ENCODE results near the gene PRRT4. TPM values are rescaled to one million over a fixed set of nuclear protein-coding genes. Genes with fewer than 3 reads are reported as not detected.

Gene PRRT4
- total and polyA plus RNA-seq, 2 of the 4 experiments (the other 2 are of a cell fraction) = not detected

DNA sequence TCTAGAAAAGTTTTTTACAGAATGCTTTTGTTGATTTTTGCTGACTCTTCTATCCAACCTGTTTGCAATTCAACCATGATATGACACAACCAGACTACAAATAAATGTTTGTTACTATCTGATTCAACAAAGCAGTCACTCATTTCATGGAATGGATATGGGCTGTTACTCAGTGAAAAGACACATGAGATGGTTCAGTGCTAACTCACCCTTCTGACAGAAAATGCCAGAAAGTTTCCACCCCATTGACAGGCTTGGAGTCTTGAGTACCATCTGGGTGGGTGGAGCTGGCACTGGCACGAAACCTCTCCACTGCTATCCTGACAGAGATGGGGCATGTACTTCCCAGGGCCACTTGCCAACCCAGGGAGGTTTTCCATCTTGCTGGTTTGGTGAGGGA, 57.3 kb downstream of the PRRT4 start:
- H2BK20ac ChIP-seq (ENCODE audit: low read depth, low read length) = no peak overlapping the region
- H2BK120ac ChIP-seq (ENCODE audit: low read depth, low read length) = no peak overlapping the region
- ChIA-PET CTCF (no interaction called here), POLR2A (ENCODE audit: unreplicated experiment) (no interaction called here)
- peaks cover 5% of the 10 kb centered on the region; the same call in 1 of the 2 replicates for H3K9me1 ChIP-seq (ENCODE audit: insufficient read depth, low read length)
- no peak overlapping the region for H2BK15ac ChIP-seq (ENCODE audit: low read depth, low read length)
- H3K18ac ChIP-seq (ENCODE audit: low read depth, low read length) = no peak overlapping the region
- H4K20me1 ChIP-seq (ENCODE audit: insufficient read depth, low read length) = no peaks in the 10 kb centered on the region
- no peak overlapping the region for H3K4ac ChIP-seq (ENCODE audit: low read depth, low read length)
- no peak overlapping the region for H4K91ac ChIP-seq (ENCODE audit: insufficient read depth, low read depth, low read length)
- no peak overlapping the region for H3K9ac ChIP-seq (ENCODE audit: low read depth, low read length)
- no peak overlapping the region for H4K5ac ChIP-seq (ENCODE audit: low read depth, low read length)
- DNase-seq (no peak), ATAC-seq (ENCODE audit: low read depth) (no peak)
- H3K14ac ChIP-seq (replicated peaks; ENCODE audit: low read depth, low read length) = no peak overlapping the region
- H2BK5ac ChIP-seq (ENCODE audit: low read depth, low read length, poor library complexity, severe bottlenecking) = no peak overlapping the region
- BruUV-seq (replicated peaks) = no TSS peak
- H4K8ac ChIP-seq (ENCODE audit: low read depth in 2 of 2, low read length in 2 of 2) = no peak overlapping the region
- no peaks in the 10 kb centered on the region; a peak in 2 of 4 replicates for H3K79me1 ChIP-seq (ENCODE audit: low read depth in 1 of 2, low read length in 2 of 2)
- no peaks in the 10 kb centered on the region for H3K27me3 ChIP-seq (ENCODE audit: control insufficient read depth, insufficient read depth, low read length)
- H3K23ac ChIP-seq (ENCODE audit: low read depth, low read length) = no peak overlapping the region
- no peak overlapping the region for H2AFZ ChIP-seq (replicated peaks; ENCODE audit: low read length, poor library complexity)
- TF ChIP-seq FOS (IDR thresholded peaks at IDR 0.05; ENCODE audit: low read depth, low read length) = no peak
- no peak for TF ChIP-seq BHLHE40 (IDR thresholded peaks at IDR 0.05; ENCODE audit: low read depth, low read length)
- TF ChIP-seq, protein P1, sequence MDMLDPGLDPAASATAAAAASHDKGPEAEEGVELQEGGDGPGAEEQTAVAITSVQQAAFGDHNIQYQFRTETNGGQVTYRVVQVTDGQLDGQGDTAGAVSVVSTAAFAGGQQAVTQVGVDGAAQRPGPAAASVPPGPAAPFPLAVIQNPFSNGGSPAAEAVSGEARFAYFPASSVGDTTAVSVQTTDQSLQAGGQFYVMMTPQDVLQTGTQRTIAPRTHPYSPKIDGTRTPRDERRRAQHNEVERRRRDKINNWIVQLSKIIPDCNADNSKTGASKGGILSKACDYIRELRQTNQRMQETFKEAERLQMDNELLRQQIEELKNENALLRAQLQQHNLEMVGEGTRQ (IDR thresholded peaks at IDR 0.05; ENCODE audit: low read depth, low read length) = no peak
- no peak for TF ChIP-seq NFE2L2 (IDR thresholded peaks at IDR 0.05; ENCODE audit: low read depth, low read length)
- TF ChIP-seq MXI1 (IDR thresholded peaks at IDR 0.05; ENCODE audit: borderline replicate concordance, low read depth, low read length) = no peak
- TF ChIP-seq, protein P2, sequence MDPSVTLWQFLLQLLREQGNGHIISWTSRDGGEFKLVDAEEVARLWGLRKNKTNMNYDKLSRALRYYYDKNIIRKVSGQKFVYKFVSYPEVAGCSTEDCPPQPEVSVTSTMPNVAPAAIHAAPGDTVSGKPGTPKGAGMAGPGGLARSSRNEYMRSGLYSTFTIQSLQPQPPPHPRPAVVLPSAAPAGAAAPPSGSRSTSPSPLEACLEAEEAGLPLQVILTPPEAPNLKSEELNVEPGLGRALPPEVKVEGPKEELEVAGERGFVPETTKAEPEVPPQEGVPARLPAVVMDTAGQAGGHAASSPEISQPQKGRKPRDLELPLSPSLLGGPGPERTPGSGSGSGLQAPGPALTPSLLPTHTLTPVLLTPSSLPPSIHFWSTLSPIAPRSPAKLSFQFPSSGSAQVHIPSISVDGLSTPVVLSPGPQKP (IDR thresholded peaks at IDR 0.05; ENCODE audit: borderline replicate concordance, low read depth, low read length) = no peak
- TF ChIP-seq RAD21 (IDR thresholded peaks at IDR 0.05; ENCODE audit: low read length) = no peak
- no peak for TF ChIP-seq RFX5 (IDR thresholded peaks at IDR 0.05; ENCODE audit: low read depth, low read length)
- TF ChIP-seq, protein P3, sequence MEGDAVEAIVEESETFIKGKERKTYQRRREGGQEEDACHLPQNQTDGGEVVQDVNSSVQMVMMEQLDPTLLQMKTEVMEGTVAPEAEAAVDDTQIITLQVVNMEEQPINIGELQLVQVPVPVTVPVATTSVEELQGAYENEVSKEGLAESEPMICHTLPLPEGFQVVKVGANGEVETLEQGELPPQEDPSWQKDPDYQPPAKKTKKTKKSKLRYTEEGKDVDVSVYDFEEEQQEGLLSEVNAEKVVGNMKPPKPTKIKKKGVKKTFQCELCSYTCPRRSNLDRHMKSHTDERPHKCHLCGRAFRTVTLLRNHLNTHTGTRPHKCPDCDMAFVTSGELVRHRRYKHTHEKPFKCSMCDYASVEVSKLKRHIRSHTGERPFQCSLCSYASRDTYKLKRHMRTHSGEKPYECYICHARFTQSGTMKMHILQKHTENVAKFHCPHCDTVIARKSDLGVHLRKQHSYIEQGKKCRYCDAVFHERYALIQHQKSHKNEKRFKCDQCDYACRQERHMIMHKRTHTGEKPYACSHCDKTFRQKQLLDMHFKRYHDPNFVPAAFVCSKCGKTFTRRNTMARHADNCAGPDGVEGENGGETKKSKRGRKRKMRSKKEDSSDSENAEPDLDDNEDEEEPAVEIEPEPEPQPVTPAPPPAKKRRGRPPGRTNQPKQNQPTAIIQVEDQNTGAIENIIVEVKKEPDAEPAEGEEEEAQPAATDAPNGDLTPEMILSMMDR (conservative IDR thresholded peaks at IDR 0.05; ENCODE audit: low read depth, low read length) = no peak
- TF ChIP-seq SMC3 (IDR thresholded peaks at IDR 0.05; ENCODE audit: low read depth, low read length) = no peak
- no peak for TF ChIP-seq MAZ (IDR thresholded peaks at IDR 0.05; ENCODE audit: borderline replicate concordance, low read depth, low read length)
- no peak for TF ChIP-seq RCOR1 (IDR thresholded peaks at IDR 0.05; ENCODE audit: insufficient replicate concordance, low read length)
- no peak for TF ChIP-seq CEBPB (IDR thresholded peaks at IDR 0.05; ENCODE audit: low read depth, low read length)
- no peak for TF ChIP-seq CHD1 (IDR thresholded peaks at IDR 0.05; ENCODE audit: low read depth, low read length)
- TF ChIP-seq POLR2A (IDR thresholded peaks at IDR 0.05; ENCODE audit: low read depth, low read length) = no peak
- H3K4me1 ChIP-seq (ENCODE audit: control insufficient read depth, insufficient read depth, low read length) = no peaks in the 10 kb centered on the region
- intact Hi-C loops (cut with micrococcal nuclease) (no loop called here), dilution Hi-C loops (cut with HindIII; ENCODE audit: low sequenced_read_pairs, unreplicated experiment) (no loop called here), in situ Hi-C loops (cut with MboI; ENCODE audit: low sequenced_read_pairs) (no loop called here)
- no CpG with 5 or more reads among the region's 1 CpG for WGBS, 2 experiments (ENCODE audit: extremely low coverage in 2 of 2, insufficient read length in 1 of 2)
- no peak overlapping the region for H2AK5ac ChIP-seq (ENCODE audit: low read depth, low read length)
- H2AK9ac ChIP-seq (replicated peaks; ENCODE audit: low read depth, low read length, poor library complexity) = no peak overlapping the region
- no peak overlapping the region for H3K4me2 ChIP-seq (ENCODE audit: low read depth, low read length)
- peaks cover 27% of the 10 kb centered on the region for H3K36me3 ChIP-seq (ENCODE audit: control insufficient read depth, insufficient read depth, low read length)
- H3K56ac ChIP-seq (ENCODE audit: extremely low read depth, insufficient read depth, low read length) = no peak overlapping the region
- no peak overlapping the region for H3K4me3 ChIP-seq (ENCODE audit: insufficient read depth, low read depth, low read length)
- H3K27ac ChIP-seq (ENCODE audit: insufficient read depth, low read length) = no peak overlapping the region
- no peaks in the 10 kb centered on the region for H3K9me3 ChIP-seq (ENCODE audit: control insufficient read depth, insufficient read depth, low read length)

Measured in IMR-90 (cell line).